MM.1S (cell line): ENCODE results near the gene UBR2.
"Not testable (repeated sequence)": the region's sequence is repeated elsewhere in the genome, so short reads cannot be mapped to it uniquely, and the experiment has no call there.

Experiments used
- DNase-seq: peaks from one replicate; pipeline ENCODE4 v3.0.0-alpha.2; 2015
- H2AFZ ChIP-seq: fragments of 300-600 bp; sonication (generic); 2 replicates; pipeline ENCODE4 v1.6.0; 2016; ENCODE audit warnings: antibody characterized with exemption, low read length
- H3F3A ChIP-seq: fragments of 300-600 bp; sonication (generic); 2 replicates; pipeline ENCODE4 v1.6.1; 2016; ENCODE audit warnings: mild to moderate bottlenecking, antibody characterized with exemption, low read length, moderate library complexity, mixed read lengths; ENCODE audit not compliant: insufficient read depth
- H3K27ac ChIP-seq: fragments of 300-600 bp; sonication (generic); 2 replicates; pipeline ENCODE4 v1.5.1; 2016; ENCODE audit warnings: mild to moderate bottlenecking, low read length
- H3K27me3 ChIP-seq: fragments of 300-600 bp; sonication (generic); replicated peaks from 2 replicates; pipeline ENCODE4 v1.6.0; 2016; ENCODE audit warnings: low read length; ENCODE audit not compliant: insufficient read depth
- H3K36me3 ChIP-seq: fragments of 300-600 bp; sonication (generic); replicated peaks from 2 replicates; pipeline ENCODE4 v1.6.1; 2016; ENCODE audit warnings: mild to moderate bottlenecking, low read length, mixed read lengths; ENCODE audit not compliant: insufficient read depth
- H3K4me1 ChIP-seq: fragments of 300-600 bp; sonication (generic); 2 replicates; pipeline ENCODE4 v1.6.1; 2016; ENCODE audit warnings: low read length, mixed read lengths
- H3K4me2 ChIP-seq: fragments of 300-600 bp; sonication (generic); 2 replicates; pipeline ENCODE4 v1.6.0; 2016; ENCODE audit warnings: low read depth, low read length
- H3K4me3 ChIP-seq: fragments of 300-600 bp; sonication (generic); 2 replicates; pipeline ENCODE4 v1.5.1; 2016; ENCODE audit warnings: low read length, mixed read lengths
- H3K79me2 ChIP-seq: fragments of 300-600 bp; sonication (generic); 2 replicates; pipeline ENCODE4 v1.6.1; 2016; ENCODE audit warnings: mixed run types, low read length, mixed read lengths
- H3K9ac ChIP-seq: fragments of 300-600 bp; sonication (generic); 2 replicates; pipeline ENCODE4 v1.6.1; 2016; ENCODE audit warnings: low read length, mixed read lengths
- H3K9me2 ChIP-seq: fragments of 300-600 bp; sonication (generic); replicated peaks from 2 replicates; pipeline ENCODE4 v1.6.1; 2016; ENCODE audit warnings: mild to moderate bottlenecking, low read length, mixed read lengths; ENCODE audit not compliant: insufficient read depth
- H3K9me3 ChIP-seq: fragments of 300-600 bp; sonication (generic); replicated peaks from 2 replicates; pipeline ENCODE4 v1.6.1; 2016; ENCODE audit warnings: mild to moderate bottlenecking, low read length, mixed read lengths; ENCODE audit not compliant: insufficient read depth
- H4K20me1 ChIP-seq: fragments of 300-600 bp; sonication (generic); 2 replicates; pipeline ENCODE4 v1.6.1; 2016; ENCODE audit warnings: mild to moderate bottlenecking, low read length, moderate library complexity, mixed read lengths; ENCODE audit not compliant: insufficient read depth
- CTCF ChIP-seq: fragments of 300-600 bp; sonication (generic); IDR thresholded peaks from 2 replicates; pipeline ENCODE4 v1.5.1; 2016; ENCODE audit warnings: antibody characterized with exemption, low read length, mixed read lengths
- EZH2 ChIP-seq: fragments of 300-600 bp; sonication (generic); optimal IDR thresholded peaks from 2 replicates; pipeline ENCODE3; 2017; ENCODE audit warnings: low read depth, mild to moderate bottlenecking, antibody characterized with exemption, low read length, mixed read lengths
- EZH2phosphoT487 ChIP-seq: fragments of 300-600 bp; sonication (generic); IDR thresholded peaks from 2 replicates; pipeline ENCODE4 v1.6.1; 2018; ENCODE audit warnings: antibody characterized with exemption, low read length

UBR2 gene

GRCh38 chr6:42555477-42556457 is 8.1 kb upstream of the UBR2 start:
- no peaks in the 10 kb centered on the region for H3K9me3 ChIP-seq

GRCh38 chr6:42556462-42556861 is 7.4 kb upstream of the UBR2 start:
- H3K4me3 ChIP-seq = no peak overlapping the region
- no peaks in the 10 kb centered on the region for H3K9me3 ChIP-seq
- no peak overlapping the region for H2AFZ ChIP-seq
- no peaks in the 10 kb centered on the region for H4K20me1 ChIP-seq
- no peaks in the 10 kb centered on the region for H3K27me3 ChIP-seq
- H3K4me1 ChIP-seq = no peaks in the 10 kb centered on the region
- no peaks in the 10 kb centered on the region for H3K79me2 ChIP-seq
- H3K27ac ChIP-seq = no peak overlapping the region
- no peaks in the 10 kb centered on the region for H3K9me2 ChIP-seq
- H3K9ac ChIP-seq = no peak overlapping the region
- no peaks in the 10 kb centered on the region for H3F3A ChIP-seq
- no peak overlapping the region for H3K4me2 ChIP-seq
- H3K36me3 ChIP-seq = no peaks in the 10 kb centered on the region
- TF ChIP-seq EZH2phosphoT487 = no peak
- TF ChIP-seq CTCF = no peak
- TF ChIP-seq EZH2 = no peak
- no peak for DNase-seq

More at GRCh38 chr6:42555477-42556457, 8.1 kb upstream of the UBR2 start:
- Histone ChIP-seq H3K27me3 (no peaks in the 10 kb centered on the region), H3K4me1 (no peaks in the 10 kb centered on the region), H3K79me2 (no peaks in the 10 kb centered on the region), H3K9ac (no peak overlapping the region), H3K27ac (no peak overlapping the region), H4K20me1 (no peaks in the 10 kb centered on the region), H3F3A (no peaks in the 10 kb centered on the region), H2AFZ (no peak overlapping the region), H3K4me3 (no peak overlapping the region), H3K9me2 (no peaks in the 10 kb centered on the region), H3K36me3 (no peaks in the 10 kb centered on the region), H3K4me2 (no peak overlapping the region)
- TF ChIP-seq EZH2 (no peak), CTCF (no peak), EZH2phosphoT487 (no peak)
- DNase-seq = peak; percentile 51

- H3K36me3 ChIP-seq, H3K4me2 ChIP-seq, DNase-seq, H3K9me2 ChIP-seq, H3K4me1 ChIP-seq, H3K9ac ChIP-seq, H4K20me1 ChIP-seq, H3K9me3 ChIP-seq, H3K27ac ChIP-seq, H3K27me3 ChIP-seq, H3K4me3 ChIP-seq, H2AFZ ChIP-seq, H3F3A ChIP-seq, H3K79me2 ChIP-seq: not testable (repeated sequence)
Measured at GRCh38 chr6:42559276-42559675, 4.6 kb upstream of the UBR2 start.

- no peak overlapping the region for H3K4me2 ChIP-seq
- H3K4me1 ChIP-seq = no peaks in the 10 kb centered on the region
- no peak overlapping the region for H3K9ac ChIP-seq
- no peaks in the 10 kb centered on the region for H4K20me1 ChIP-seq
- no peaks in the 10 kb centered on the region for H3K36me3 ChIP-seq
- DNase-seq = no peak
- no peak overlapping the region for H2AFZ ChIP-seq
- H3K4me3 ChIP-seq = no peak overlapping the region
- H3F3A ChIP-seq = peaks cover 21% of the 10 kb centered on the region
- TF ChIP-seq EZH2 (no peak), EZH2phosphoT487 (no peak), CTCF (no peak)
- peaks cover 32% of the 10 kb centered on the region for H3K79me2 ChIP-seq
- H3K27me3 ChIP-seq = no peaks in the 10 kb centered on the region
- H3K9me3 ChIP-seq = no peaks in the 10 kb centered on the region
- no peaks in the 10 kb centered on the region for H3K9me2 ChIP-seq
- H3K27ac ChIP-seq = no peak overlapping the region
Measured at GRCh38 chr6:42561986-42562385, 1.8 kb upstream of the UBR2 start.
